Spleen (tissue), 11 donors: ENCODE data around the gene PIK3C2G. TPM values are rescaled to one million over a fixed set of nuclear protein-coding genes. Genes with fewer than 3 reads are reported as not detected.
"Not testable (repeated sequence)": the region's sequence is repeated elsewhere in the genome, so short reads cannot be mapped to it uniquely, and the experiment has no call there.

Experiments
- DNase-seq: peaks from one replicate; pipeline ENCODE4 v3.0.0-alpha.2; 2020
- H3K27ac ChIP-seq, 8 donors: fragments of 200-600 bp; sonication (generic) in 7 of 8; 1 replicate in 4 of 8; 2 replicates in 4 of 8; pipeline versions ENCODE4 v1.5.0 to v1.8.0; 2016 to 2021; ENCODE audit warnings: inconsistent platforms in 4 of 8, mild to moderate bottlenecking in 4 of 8, moderate library complexity in 1 of 8
- H3K27me3 ChIP-seq, 7 donors: fragments of 200-600 bp; sonication (generic) in 6 of 7; replicated peaks in 1 of 7; 1 replicate in 4 of 7; 2 replicates in 3 of 7; pipeline versions ENCODE4 v1.5.0 to v1.8.0; 2016 to 2021; ENCODE audit warnings: inconsistent platforms in 3 of 7, mild to moderate bottlenecking in 1 of 7
- H3K36me3 ChIP-seq, 6 donors: fragments of 200-600 bp; sonication (generic) in 5 of 6; 1 replicate in 4 of 6; 2 replicates in 2 of 6; pipeline versions ENCODE4 v1.5.0 to v1.8.0; 2016 to 2021; ENCODE audit warnings: inconsistent platforms in 2 of 6
- H3K4me1 ChIP-seq, 6 donors: fragments of 200-600 bp; sonication (generic) in 5 of 6; 1 replicate in 3 of 6; 2 replicates in 3 of 6; pipeline versions ENCODE4 v1.5.0 to v1.8.0; 2016 to 2021; ENCODE audit warnings: inconsistent platforms in 3 of 6
- H3K4me3 ChIP-seq, 8 donors: fragments of 200-600 bp; sonication (generic) in 7 of 8; 1 replicate in 4 of 8; 2 replicates in 4 of 8; pipeline versions ENCODE4 v1.5.0 to v1.8.0; 2016 to 2021; ENCODE audit warnings: inconsistent platforms in 4 of 8, mild to moderate bottlenecking in 4 of 8, moderate library complexity in 2 of 8
- H3K9me3 ChIP-seq, 8 donors: fragments of 200-600 bp; sonication (generic) in 7 of 8; 1 replicate in 4 of 8; 2 replicates in 4 of 8; pipeline versions ENCODE4 v1.5.0 to v1.8.0; 2016 to 2021; ENCODE audit warnings: inconsistent platforms in 4 of 8
- CTCF ChIP-seq, 11 experiments: fragments of 200-600 bp in 7 of 11; fragments of 450-650 bp in 4 of 11; sonication (generic) in 4 of 11; IDR thresholded peaks in 8 of 11; conservative IDR thresholded peaks in 3 of 11; 1 replicate in 7 of 11; 2 replicates in 4 of 11; pipeline versions ENCODE4 v1.4.0 to v1.8.0; 2016 to 2021; ENCODE audit warnings: antibody characterized with exemption in 11 of 11, inconsistent platforms in 4 of 11, mild to moderate bottlenecking in 1 of 11
- POLR2A ChIP-seq, 3 donors: fragments of 450-650 bp; IDR thresholded peaks; one replicate each; pipeline ENCODE4 v1.5.1; 2017; ENCODE audit warnings: antibody characterized with exemption in 3 of 3, mild to moderate bottlenecking in 1 of 3
- POLR2AphosphoS5 ChIP-seq, 3 donors: sonication (generic); formaldehyde crosslinking; IDR thresholded peaks; one replicate each; pipeline ENCODE4 v1.5.1; 2017; ENCODE audit warnings: antibody characterized with exemption in 3 of 3
- WGBS, 5 donors: extraction: QIAGEN DNeasy Blood & Tissue Kit in 3 of 5; methylation state at CpG; one replicate each; pipeline versions ENCODE4 v1.1.5 to v1.1.7; 2013 to 2018; 5-methylcytosine and 5-hydroxymethylcytosine counted together
- intact Hi-C: fragments of 100-400 bp; cut with DNase I; formaldehyde crosslinking; loops from one replicate; pipeline ENCODE4 v1.15.0; 2023; ENCODE audit warnings: low total_unique reads
- polyA plus RNA-seq, 3 donors: library from polyadenylated mRNA; stranded (reverse); fragments of 200-250 nt; gene quantifications; one replicate each; pipeline ENCODE4 v1.2.1, GENCODE V29; 2013
- total RNA-seq, 7 donors: library from RNA; depleted of rRNA in 3 of 7; stranded (reverse); fragments of >200 nt in 3 of 7; fragmentation: NEBNext Ultra II Directional in 4 of 7; extraction: Animal tissue kit (Norgen Biotek cat#: 25700) in 4 of 7; gene quantifications; one replicate each; pipeline versions ENCODE4 v1.1.0 to v1.2.1, GENCODE V29; 2016 to 2021
- donor health status: healthy with polysubstance abuse.
- donor health status: DM: no; HTN: no; CAD: no; lungs with moderate emphysema.
- donor health status: DM: no; HTN: no; CAD: no.
- donor health status: Bipolar disorder and iron deficiency.
- donor health status: healthy.
- donor health status: DM: no; HTN: no; CAD: no.
- donor health status: DM: yes; HTN: yes; CAD: no.

Gene PIK3C2G
- total and polyA plus RNA-seq, 10 donors, result not detected

- DNase-seq, result no peak
- Histone ChIP-seq H3K27ac (no peak overlapping the region), H3K9me3 (peaks cover 0 to 45% (median 37%) of the 10 kb centered on the region in 8 donors), H3K27me3 (no peaks in the 10 kb centered on the region), H3K36me3 (no peaks in the 10 kb centered on the region), H3K4me1 (no peaks in the 10 kb centered on the region), H3K4me3 (no peak overlapping the region)
- TF ChIP-seq POLR2A (IDR thresholded peaks at IDR 0.05) (no peak), CTCF (IDR thresholded peaks at IDR 0.05 in 8 of 11, conservative IDR thresholded peaks at IDR 0.05 in 3 of 11) (no peak), POLR2AphosphoS5 (IDR thresholded peaks at IDR 0.05) (no peak)
- intact Hi-C loops, result no loop called here
- WGBS, 5 donors, result 78 to 93% (median 88%) methylated on average over 1 of the region's 1 CpG
Measured at GRCh38 chr12:18522806-18523205, 261.5 kb downstream of the PIK3C2G start.

GRCh38 chr12:18542497-18542896 is 281.2 kb downstream of the PIK3C2G start:
- intact Hi-C loops, H3K4me1 ChIP-seq, H3K27me3 ChIP-seq, H3K4me3 ChIP-seq, H3K36me3 ChIP-seq, H3K27ac ChIP-seq, DNase-seq, H3K9me3 ChIP-seq: not testable (repeated sequence)
- 83 to 90% (median 84%) methylated on average over 3 of the region's 3 CpGs for WGBS, 5 donors

- Histone ChIP-seq H3K27me3 (no peaks in the 10 kb centered on the region), H3K4me1 (no peaks in the 10 kb centered on the region), H3K27ac (no peak overlapping the region), H3K4me3 (no peak overlapping the region), H3K9me3 (peaks cover 0 to 6% (median 0%) of the 10 kb centered on the region in 8 donors), H3K36me3 (no peaks in the 10 kb centered on the region)
- intact Hi-C loops, result no loop called here
- TF ChIP-seq POLR2AphosphoS5 (IDR thresholded peaks at IDR 0.05), result no peak
- TF ChIP-seq CTCF (IDR thresholded peaks at IDR 0.05 in 8 of 11, conservative IDR thresholded peaks at IDR 0.05 in 3 of 11), result no peak
- no peak for TF ChIP-seq POLR2A (IDR thresholded peaks at IDR 0.05)
- no peak for DNase-seq
- WGBS, 5 donors, result 89 to 100% (median 95%) methylated on average over 1 of the region's 1 CpG
Measured at GRCh38 chr12:18546399-18546798, 285.1 kb downstream of the PIK3C2G start.

- no peak overlapping the region for H3K4me3 ChIP-seq
- no peaks in the 10 kb centered on the region for H3K27me3 ChIP-seq
- no peaks in the 10 kb centered on the region for H3K36me3 ChIP-seq
- peaks cover 0 to 6% (median 0%) of the 10 kb centered on the region in 8 donors for H3K9me3 ChIP-seq
- TF ChIP-seq POLR2AphosphoS5 (IDR thresholded peaks at IDR 0.05) (no peak), POLR2A (IDR thresholded peaks at IDR 0.05) (no peak), CTCF (IDR thresholded peaks at IDR 0.05 in 8 of 11, conservative IDR thresholded peaks at IDR 0.05 in 3 of 11) (no peak)
- no peaks in the 10 kb centered on the region for H3K4me1 ChIP-seq
- no peak overlapping the region for H3K27ac ChIP-seq
- 82 to 93% (median 86%) methylated on average over 2 of the region's 2 CpGs for WGBS, 5 donors
- DNase-seq, result no peak
- intact Hi-C loops, result no loop called here
Measured at GRCh38 chr12:18549598-18549997, 288.3 kb downstream of the PIK3C2G start.

- no peak for DNase-seq
- 58 to 86% (median 73%) methylated on average over 1 of the region's 1 CpG for WGBS, 5 donors
- no peaks in the 10 kb centered on the region for H3K36me3 ChIP-seq
- H3K9me3 ChIP-seq, result peaks cover 0 to 6% (median 0%) of the 10 kb centered on the region in 8 donors
- no peak overlapping the region for H3K4me3 ChIP-seq
- intact Hi-C loops, result no loop called here
- no peaks in the 10 kb centered on the region for H3K27me3 ChIP-seq
- H3K4me1 ChIP-seq, result no peaks in the 10 kb centered on the region
- H3K27ac ChIP-seq, result no peak overlapping the region
- TF ChIP-seq CTCF (IDR thresholded peaks at IDR 0.05 in 8 of 11, conservative IDR thresholded peaks at IDR 0.05 in 3 of 11), result no peak
- TF ChIP-seq POLR2A (IDR thresholded peaks at IDR 0.05), result no peak
- no peak for TF ChIP-seq POLR2AphosphoS5 (IDR thresholded peaks at IDR 0.05)
Measured at GRCh38 chr12:18551106-18551505, 289.8 kb downstream of the PIK3C2G start.
